Caco-2 (cell line): ENCODE measurements around the gene SLA2. TPM values are rescaled to one million over a fixed set of nuclear protein-coding genes. Genes with fewer than 3 reads are reported as not detected.
"Not testable (repeated sequence)": the region's sequence is repeated elsewhere in the genome, so short reads cannot be mapped to it uniquely, and the experiment has no call there.

Experiments used
- BruUV-seq: library from RNA; stranded (reverse); fragments of 400-500 nt; replicated peaks from 2 replicates; lab custom pipeline; 2021; lab: Mats Ljungman, UMichigan
- CTCF ChIA-PET: fragments of 300-600 bp; sonication (Branson Sonifier 250); formaldehyde crosslinking; loops from one replicate; lab custom pipeline; 2022; ENCODE audit warnings: antibody characterized with exemption; lab: Charles Lee
- POLR2A ChIA-PET: fragments of 300-600 bp; sonication (Branson Sonifier 250); formaldehyde crosslinking; loops from one replicate; lab custom pipeline; 2022; ENCODE audit warnings: antibody characterized with exemption; lab: Charles Lee
- DNase-seq, 2 experiments: peaks; one replicate each; pipeline versions ENCODE4 v3.0.0 to v3.0.0-alpha.2; 2020 to 2022
- H3K27me3 ChIP-seq: replicated peaks from 2 replicates; pipeline ENCODE4 v1.6.0; 2011; ENCODE audit warnings: low read length; ENCODE audit not compliant: control insufficient read depth, insufficient read depth
- H3K36me3 ChIP-seq: 2 replicates; pipeline ENCODE4 v1.5.1; 2011; ENCODE audit warnings: low read length; ENCODE audit not compliant: control insufficient read depth, insufficient read depth
- H3K4me1 ChIP-seq: fragments of 250-450 bp; sonication (Bioruptor Pico); 2 replicates; pipeline ENCODE4 v1.5.1; 2020; ENCODE audit warnings: mild to moderate bottlenecking
- H3K4me3 ChIP-seq: 2 replicates; pipeline ENCODE4 v1.5.1; 2011; ENCODE audit warnings: low read depth, mild to moderate bottlenecking, control low read depth, low read length
- H3K9me3 ChIP-seq: fragments of 250-450 bp; sonication (Bioruptor Pico); 2 replicates; pipeline ENCODE4 v1.5.1; 2020; ENCODE audit warnings: mild to moderate bottlenecking, moderate library complexity
- H3K27ac Mint-ChIP-seq: one replicate; pipeline ENCODE4 v1.8.0; 2022; ENCODE audit warnings: mixed read lengths; ENCODE audit not compliant: unreplicated experiment
- H3K27me3 Mint-ChIP-seq: one replicate; pipeline ENCODE4 v1.8.0; 2022; ENCODE audit warnings: mixed read lengths; ENCODE audit not compliant: insufficient read depth, unreplicated experiment
- H3K36me3 Mint-ChIP-seq: one replicate; pipeline ENCODE4 v1.8.0; 2022; ENCODE audit warnings: mild to moderate bottlenecking, mixed read lengths; ENCODE audit not compliant: insufficient read depth, unreplicated experiment
- H3K4me1 Mint-ChIP-seq: one replicate; pipeline ENCODE4 v1.8.0; 2022; ENCODE audit warnings: low read depth, mixed read lengths; ENCODE audit not compliant: unreplicated experiment
- H3K4me3 Mint-ChIP-seq: one replicate; pipeline ENCODE4 v1.8.0; 2022; ENCODE audit warnings: mild to moderate bottlenecking, moderate library complexity, mixed read lengths; ENCODE audit not compliant: unreplicated experiment
- H3K9me3 Mint-ChIP-seq: one replicate; pipeline ENCODE4 v1.8.0; 2022; ENCODE audit warnings: mixed read lengths; ENCODE audit not compliant: unreplicated experiment
- CTCF ChIP-seq, 2 experiments: fragments of 200-600 bp in 1 of 2; IDR thresholded peaks; 1 replicate in 1 of 2; 2 replicates in 1 of 2; pipeline versions ENCODE4 v1.5.1 to v1.8.0; 2011 to 2022; ENCODE audit warnings: antibody characterized with exemption in 1 of 2, control low read depth in 1 of 2, inconsistent platforms in 1 of 2, low read depth in 1 of 2, low read length in 1 of 2, mild to moderate bottlenecking in 1 of 2, moderate library complexity in 1 of 2; ENCODE audit not compliant: insufficient read depth in 1 of 2, severe bottlenecking in 1 of 2, unreplicated experiment in 1 of 2
- intact Hi-C: fragments of 100-400 bp; cut with micrococcal nuclease; formaldehyde crosslinking; loops from one replicate; pipeline ENCODE4 v1.10.0; 2022; ENCODE audit not compliant: unreplicated experiment
- total RNA-seq: library from RNA; stranded (reverse); gene quantifications from 2 replicates; pipeline ENCODE4 v1.2.3, GENCODE V29; 2022

Gene SLA2
- total RNA-seq, 1 experiment from 2014 or later, result 0.20 TPM

- H3K27me3 Mint-ChIP-seq, result no peaks in the 10 kb centered on the region
Observed at GRCh38 chr20:36611625-36612024, 34.4 kb downstream of the SLA2 start.

GRCh38 chr20:36608388-36608728 lies 37.6 kb downstream of the SLA2 start:
- Mint-ChIP-seq H3K4me1 (peaks cover 17% of the 10 kb centered on the region), H3K36me3 (peaks cover 88% of the 10 kb centered on the region), H3K4me3 (peak overlapping the region; percentile 91), H3K27ac (peak overlapping the region; percentile 97)
- POLR2A ChIA-PET, H3K9me3 Mint-ChIP-seq, H3K27me3 ChIP-seq, intact Hi-C loops, CTCF ChIA-PET, BruUV-seq, DNase-seq, H3K4me3 ChIP-seq, H3K27me3 Mint-ChIP-seq, H3K9me3 ChIP-seq, H3K36me3 ChIP-seq: not testable (repeated sequence)
- peaks cover 19% of the 10 kb centered on the region for H3K4me1 ChIP-seq

More at GRCh38 chr20:36611625-36612024, 34.4 kb downstream of the SLA2 start:
- H3K27me3 ChIP-seq, result no peaks in the 10 kb centered on the region
- no peak overlapping the region for H3K4me3 ChIP-seq
- TF ChIP-seq CTCF (IDR thresholded peaks at IDR 0.05; ENCODE audit: insufficient read depth in 1 of 2, low read depth in 1 of 2, low read length in 1 of 2, severe bottlenecking in 1 of 2, unreplicated experiment in 1 of 2), result no peak
- H3K9me3 ChIP-seq, result no peaks in the 10 kb centered on the region
- Mint-ChIP-seq H3K4me1 (peaks cover 15% of the 10 kb centered on the region), H3K36me3 (peaks cover 79% of the 10 kb centered on the region), H3K4me3 (no peak overlapping the region), H3K27ac (no peak overlapping the region), H3K9me3 (no peaks in the 10 kb centered on the region)
- POLR2A ChIA-PET, result interaction anchor here (0.6 kb wide), 1 partner anchor 295 kb away, joined by 3 read pairs; no protein-coding TSS in a partner anchor
- H3K4me1 ChIP-seq, result peaks cover 14% of the 10 kb centered on the region
- no peak for DNase-seq
- BruUV-seq, result no TSS peak
- H3K36me3 ChIP-seq, result peaks cover 13% of the 10 kb centered on the region
- intact Hi-C loops, result loop anchor here (1.0 kb wide), 3 partner anchors 118 to 163 kb away; no protein-coding TSS in a partner anchor
- CTCF ChIA-PET, result interaction anchor here (0.8 to 1.2 kb wide), 3 partner anchors 110 to 163 kb away, joined by 3 to 4 read pairs (median 3); no protein-coding TSS in a partner anchor

GRCh38 chr20:36607586-36608387 lies 38.2 kb downstream of the SLA2 start:
- H3K4me1 Mint-ChIP-seq, result peaks cover 17% of the 10 kb centered on the region
- CTCF ChIA-PET, result no interaction called here
- peak overlapping the region; percentile 91 for H3K4me3 Mint-ChIP-seq
- no peaks in the 10 kb centered on the region for H3K27me3 Mint-ChIP-seq
- no peaks in the 10 kb centered on the region for H3K27me3 ChIP-seq
- H3K9me3 ChIP-seq, result no peaks in the 10 kb centered on the region
- peaks cover 19% of the 10 kb centered on the region for H3K4me1 ChIP-seq
- POLR2A ChIA-PET, result interaction anchor here (0.5 to 0.6 kb wide), 2 partner anchors 35 to 137 kb away, joined by 3 to 6 read pairs; no protein-coding TSS in a partner anchor
- peaks cover 82% of the 10 kb centered on the region for H3K36me3 Mint-ChIP-seq
- no peaks in the 10 kb centered on the region for H3K9me3 Mint-ChIP-seq
- TF ChIP-seq CTCF (IDR thresholded peaks at IDR 0.05; ENCODE audit: insufficient read depth in 1 of 2, low read depth in 1 of 2, low read length in 1 of 2, severe bottlenecking in 1 of 2, unreplicated experiment in 1 of 2), result no peak
- peak; percentile 78 to 91 for DNase-seq
- no peak overlapping the region for H3K4me3 ChIP-seq
- intact Hi-C loops, result no loop called here
- peak overlapping the region; percentile 97 for H3K27ac Mint-ChIP-seq
- no TSS peak for BruUV-seq
- peaks cover 8% of the 10 kb centered on the region for H3K36me3 ChIP-seq
